Psoas muscle (tissue), 8 donors: ENCODE data around the gene RPL31. TPM values are rescaled to one million over a fixed set of nuclear protein-coding genes. Genes with fewer than 3 reads are reported as not detected.

ENCODE experiments used
- ATAC-seq, 4 donors: fragments of 200-7000 bp; cut with Tn5 transposase; one replicate each; pipeline ENCODE4 v1.9.1; 2020; ENCODE audit warnings: moderate library complexity in 3 of 4, mild to moderate bottlenecking in 2 of 4
- DNase-seq, 2 donors: peaks; one replicate each; pipeline ENCODE4 v3.0.0-alpha.2; 2020
- H3K27ac ChIP-seq: fragments of 200-600 bp; one replicate; pipeline ENCODE4 v1.8.0; 2022
- H3K27me3 ChIP-seq, 3 donors: fragments of 200-600 bp in 1 of 3; one replicate each; pipeline versions ENCODE4 v1.6.1 to v1.8.0; 2013 to 2022; ENCODE audit warnings: low read length in 2 of 3, mild to moderate bottlenecking in 2 of 3, moderate library complexity in 1 of 3; ENCODE audit not compliant: insufficient read depth in 3 of 3
- H3K36me3 ChIP-seq, 2 donors: fragments of 200-600 bp in 1 of 2; one replicate each; pipeline versions ENCODE4 v1.6.1 to v1.8.0; 2013 to 2022; ENCODE audit warnings: low read depth in 1 of 2, mild to moderate bottlenecking in 1 of 2, moderate library complexity in 1 of 2; ENCODE audit not compliant: insufficient read depth in 1 of 2
- H3K4me1 ChIP-seq: fragments of 200-600 bp; one replicate; pipeline ENCODE4 v1.8.0; 2022
- H3K4me3 ChIP-seq: fragments of 200-600 bp; one replicate; pipeline ENCODE4 v1.8.0; 2022; ENCODE audit warnings: mild to moderate bottlenecking
- H3K9me3 ChIP-seq: fragments of 200-600 bp; one replicate; pipeline ENCODE4 v1.8.0; 2022
- CTCF ChIP-seq: fragments of 200-600 bp; IDR thresholded peaks from one replicate; pipeline ENCODE4 v1.8.0; 2022; ENCODE audit warnings: antibody characterized with exemption
- WGBS, 3 donors: extraction: QIAGEN DNeasy Blood & Tissue Kit; methylation state at CpG; one replicate each; pipeline versions ENCODE4 v1.1.6 to v1.1.7; 2013; 5-methylcytosine and 5-hydroxymethylcytosine counted together
- intact Hi-C, 2 donors: fragments of 100-400 bp; cut with DNase I; formaldehyde crosslinking; loops; one replicate each; pipeline versions ENCODE4 v1.11.0 to v1.14.2; 2022
- polyA plus RNA-seq, 3 donors: library from polyadenylated mRNA; stranded (reverse); fragments of 200-250 nt; gene quantifications; one replicate each; pipeline ENCODE4 v1.2.3, GENCODE V29; 2013
- total RNA-seq, 4 donors: library from RNA; stranded (reverse); fragmentation: NEBNext Ultra II Directional in 2 of 4; extraction: Animal tissue kit (Norgen Biotek cat#: 25700) in 2 of 4; gene quantifications; one replicate each; pipeline versions ENCODE4 v1.2.1 to v1.2.4, GENCODE V29; 2021 to 2023
- donor health status: healthy with polysubstance abuse.
- donor health status: DM: no; HTN: no; CAD: no; lungs with moderate emphysema.
- donor health status: Bipolar disorder and iron deficiency.
- donor health status: healthy.
- donor health status: DM: yes; HTN: yes; CAD: no.
- donor health status: DM: no; HTN: no; CAD: no.
- donor health status: DM: no; HTN: no; CAD: no.
- donor health status: DM: yes; HTN: yes; CAD: no.

The RPL31 gene
- total and polyA plus RNA-seq, 7 donors = 718 to 3,893 (median 1,227) TPM

- TF ChIP-seq CTCF = no peak
- H3K4me1 ChIP-seq = no peaks in the 10 kb centered on the region
- no peaks in the 10 kb centered on the region for H3K27me3 ChIP-seq
- H3K4me3 ChIP-seq = no peak overlapping the region
- H3K9me3 ChIP-seq = no peaks in the 10 kb centered on the region
- intact Hi-C loops = no loop called here
- WGBS, 3 donors = 51 to 69% (median 54%) methylated on average over 10 of the region's 10 CpGs
- no peak overlapping the region for H3K27ac ChIP-seq
- H3K36me3 ChIP-seq = peaks cover 0 to 99% of the 10 kb centered on the region in 2 donors
- ATAC-seq = peak in 3 of 4 donors; percentile 22 to 70 (median 52)
- no peak for DNase-seq
These were observed 28.9 kb downstream of the RPL31 start for GRCh38 chr2:101030866-101031554.

GRCh38 chr2:101032084-101032776 lies 30.1 kb downstream of the RPL31 start:
- TF ChIP-seq CTCF = no peak
- Histone ChIP-seq H3K27me3 (no peaks in the 10 kb centered on the region), H3K4me3 (no peak overlapping the region), H3K9me3 (no peaks in the 10 kb centered on the region), H3K4me1 (no peaks in the 10 kb centered on the region), H3K36me3 (peaks cover 0 to 98% of the 10 kb centered on the region in 2 donors), H3K27ac (peak overlapping the region; percentile 2)
- ATAC-seq = no peak
- no peak for DNase-seq
- intact Hi-C loops = no loop called here
- 87 to 91% (median 89%) methylated on average over 15 of the region's 15 CpGs for WGBS, 3 donors

GRCh38 chr2:101036562-101036961 lies 34.5 kb downstream of the RPL31 start:
- Histone ChIP-seq H3K9me3 (no peaks in the 10 kb centered on the region), H3K36me3 (peaks cover 4 to 93% of the 10 kb centered on the region in 2 donors), H3K4me3 (no peak overlapping the region), H3K4me1 (no peaks in the 10 kb centered on the region), H3K27me3 (no peaks in the 10 kb centered on the region), H3K27ac (no peak overlapping the region)
- peak; percentile 48 for TF ChIP-seq CTCF
- ATAC-seq = no peak
- DNase-seq = no peak
- intact Hi-C loops = loop anchor here in 1 of 2 donors (5.0 kb wide), 1 partner anchor 171 kb away; no protein-coding TSS in a partner anchor
- WGBS, 3 donors = 73 to 85% (median 76%) methylated on average over 2 of the region's 2 CpGs

GRCh38 chr2:101037161-101037755 lies 35.2 kb downstream of the RPL31 start:
- Histone ChIP-seq H3K4me3 (no peak overlapping the region), H3K36me3 (peaks cover 4 to 86% of the 10 kb centered on the region in 2 donors), H3K27me3 (no peaks in the 10 kb centered on the region), H3K9me3 (no peaks in the 10 kb centered on the region), H3K4me1 (no peaks in the 10 kb centered on the region), H3K27ac (no peak overlapping the region)
- intact Hi-C loops = loop anchor here in 1 of 2 donors (5.0 kb wide), 1 partner anchor 170 kb away; no protein-coding TSS in a partner anchor
- ATAC-seq (peak in 2 of 4 donors; percentile 3 to 11), DNase-seq (no peak)
- no peak for TF ChIP-seq CTCF
- 89 to 90% (median 90%) methylated on average over 19 of the region's 19 CpGs for whole genome bisulfite sequencing, 3 donors
